Transverse colon (tissue), 4 donors: Measurements from ENCODE around the gene MACROH2A2. TPM values are rescaled to one million over a fixed set of nuclear protein-coding genes. Genes with fewer than 3 reads are reported as not detected.
"Not testable (repeated sequence)": the region's sequence is repeated elsewhere in the genome, so short reads cannot be mapped to it uniquely, and the experiment has no call there.

Experiments used
- DNase-seq: peaks from one replicate; pipeline ENCODE4 v3.0.0-alpha.2; 2019
- H3K27ac ChIP-seq, 4 donors: fragments of 200-600 bp; sonication (generic); 2 replicates each; pipeline ENCODE4 v1.5.1; 2016 to 2018; ENCODE audit warnings: inconsistent platforms in 4 of 4
- H3K27me3 ChIP-seq: fragments of 200-600 bp; sonication (generic); 2 replicates; pipeline ENCODE4 v1.5.1; 2017; ENCODE audit warnings: inconsistent platforms
- H3K36me3 ChIP-seq, 4 donors: fragments of 200-600 bp; sonication (generic); 2 replicates each; pipeline ENCODE4 v1.5.1; 2017 to 2019; ENCODE audit warnings: inconsistent platforms in 4 of 4
- H3K4me1 ChIP-seq, 4 donors: fragments of 200-600 bp; sonication (generic); 2 replicates each; pipeline ENCODE4 v1.5.1; 2017 to 2020; ENCODE audit warnings: inconsistent platforms in 4 of 4
- H3K4me3 ChIP-seq, 4 donors: fragments of 200-600 bp; sonication (generic); 1 replicate in 1 of 4; 2 replicates in 3 of 4; pipeline versions ENCODE4 v1.5.1 to v1.6.1; 2017 to 2019; ENCODE audit warnings: inconsistent platforms in 4 of 4
- H3K9me3 ChIP-seq, 2 donors: fragments of 200-600 bp; sonication (generic); 2 replicates each; pipeline ENCODE4 v1.5.1; 2017 to 2019; ENCODE audit warnings: inconsistent platforms in 2 of 2
- EP300 ChIP-seq: sonication (generic); formaldehyde crosslinking; IDR thresholded peaks from one replicate; pipeline ENCODE4 v1.6.1; 2017; ENCODE audit warnings: antibody characterized with exemption, low read depth
- POLR2A ChIP-seq: fragments of 450-650 bp; IDR thresholded peaks from one replicate; pipeline ENCODE4 v1.6.1; 2016; ENCODE audit warnings: antibody characterized with exemption, mild to moderate bottlenecking, moderate library complexity
- POLR2AphosphoS5 ChIP-seq, 3 donors: sonication (generic); formaldehyde crosslinking; IDR thresholded peaks; one replicate each; pipeline ENCODE4 v1.6.1; 2016; ENCODE audit warnings: antibody characterized with exemption in 3 of 3
- WGBS, 2 donors: methylation state at CpG; one replicate each; pipeline ENCODE4 v1.1.5; 2018; ENCODE audit warnings: low coverage in 1 of 2; 5-methylcytosine and 5-hydroxymethylcytosine counted together
- in situ Hi-C, 4 donors: fragments of 200-750 bp; cut with MboI; loops; one replicate each; pipeline versions ENCODE4 v1.15.0 to v1.15.1; 2017; ENCODE audit warnings: low sequenced_read_pairs in 3 of 4, low pct_ligation_motif_present in 1 of 4, low pct_unique_long_range_greater_than_20kb in 1 of 4
- intact Hi-C: fragments of 100-400 bp; cut with DNase I; formaldehyde crosslinking; loops from one replicate; pipeline ENCODE4 v1.15.1; 2023; ENCODE audit warnings: low total_unique reads
- total RNA-seq, 4 donors: library from RNA; depleted of rRNA; stranded (reverse); fragments of >200 nt; gene quantifications; one replicate each; pipeline ENCODE4 v1.1.0, GENCODE V29; 2016
- TF ChIP-seq, protein P1 (sequence below), 5 experiments: fragments of 200-600 bp in 3 of 5; fragments of 450-650 bp in 2 of 5; sonication (generic) in 3 of 5; IDR thresholded peaks; 1 replicate in 2 of 5; 2 replicates in 3 of 5; pipeline ENCODE4 v1.5.1; 2016 to 2017; ENCODE audit warnings: antibody characterized with exemption in 5 of 5, inconsistent platforms in 3 of 5, mild to moderate bottlenecking in 2 of 5, moderate library complexity in 1 of 5

Gene MACROH2A2
- total RNA-seq, 4 donors from 2014 or later: 1.6 to 8.6 (median 7.8) TPM

- intact Hi-C loops (loop anchor here (5.0 kb wide), 1 partner anchor 971 kb away; no protein-coding TSS in a partner anchor), in situ Hi-C loops (no loop called here)
- peaks cover 0 to 30% (median 12%) of the 10 kb centered on the region in 4 donors for H3K36me3 ChIP-seq
- 84 to 90% methylated on average over 2 to 5 of the region's 5 CpGs for WGBS, 2 donors
- H3K27me3 ChIP-seq: no peaks in the 10 kb centered on the region
- H3K4me3 ChIP-seq: no peak overlapping the region
- no peak for DNase-seq
- TF ChIP-seq, protein P1, sequence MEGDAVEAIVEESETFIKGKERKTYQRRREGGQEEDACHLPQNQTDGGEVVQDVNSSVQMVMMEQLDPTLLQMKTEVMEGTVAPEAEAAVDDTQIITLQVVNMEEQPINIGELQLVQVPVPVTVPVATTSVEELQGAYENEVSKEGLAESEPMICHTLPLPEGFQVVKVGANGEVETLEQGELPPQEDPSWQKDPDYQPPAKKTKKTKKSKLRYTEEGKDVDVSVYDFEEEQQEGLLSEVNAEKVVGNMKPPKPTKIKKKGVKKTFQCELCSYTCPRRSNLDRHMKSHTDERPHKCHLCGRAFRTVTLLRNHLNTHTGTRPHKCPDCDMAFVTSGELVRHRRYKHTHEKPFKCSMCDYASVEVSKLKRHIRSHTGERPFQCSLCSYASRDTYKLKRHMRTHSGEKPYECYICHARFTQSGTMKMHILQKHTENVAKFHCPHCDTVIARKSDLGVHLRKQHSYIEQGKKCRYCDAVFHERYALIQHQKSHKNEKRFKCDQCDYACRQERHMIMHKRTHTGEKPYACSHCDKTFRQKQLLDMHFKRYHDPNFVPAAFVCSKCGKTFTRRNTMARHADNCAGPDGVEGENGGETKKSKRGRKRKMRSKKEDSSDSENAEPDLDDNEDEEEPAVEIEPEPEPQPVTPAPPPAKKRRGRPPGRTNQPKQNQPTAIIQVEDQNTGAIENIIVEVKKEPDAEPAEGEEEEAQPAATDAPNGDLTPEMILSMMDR (IDR thresholded peaks at IDR 0.05): no peak
- no peaks in the 10 kb centered on the region for H3K9me3 ChIP-seq
- peaks cover 13 to 19% (median 17%) of the 10 kb centered on the region in 4 donors for H3K4me1 ChIP-seq
- H3K27ac ChIP-seq: no peak overlapping the region
Measured at GRCh38 chr10:70148516-70148915, 95.9 kb downstream of the MACROH2A2 start.

- 54 to 64% methylated on average over 3 of the region's 3 CpGs for WGBS, 2 donors
- H3K36me3 ChIP-seq: peaks cover 0 to 81% (median 35%) of the 10 kb centered on the region in 4 donors
- no peak for DNase-seq
- H3K4me3 ChIP-seq: no peak overlapping the region
- no peaks in the 10 kb centered on the region for H3K9me3 ChIP-seq
- no peak overlapping the region for H3K27ac ChIP-seq
- in situ Hi-C loops (no loop called here), intact Hi-C loops (no loop called here)
- H3K27me3 ChIP-seq: no peaks in the 10 kb centered on the region
- no peaks in the 10 kb centered on the region for H3K4me1 ChIP-seq
- no peak for TF ChIP-seq POLR2AphosphoS5 (IDR thresholded peaks at IDR 0.05)
- TF ChIP-seq EP300: no peak
Measured at GRCh38 chr10:70155255-70155838, 102.7 kb downstream of the MACROH2A2 start.

DNA sequence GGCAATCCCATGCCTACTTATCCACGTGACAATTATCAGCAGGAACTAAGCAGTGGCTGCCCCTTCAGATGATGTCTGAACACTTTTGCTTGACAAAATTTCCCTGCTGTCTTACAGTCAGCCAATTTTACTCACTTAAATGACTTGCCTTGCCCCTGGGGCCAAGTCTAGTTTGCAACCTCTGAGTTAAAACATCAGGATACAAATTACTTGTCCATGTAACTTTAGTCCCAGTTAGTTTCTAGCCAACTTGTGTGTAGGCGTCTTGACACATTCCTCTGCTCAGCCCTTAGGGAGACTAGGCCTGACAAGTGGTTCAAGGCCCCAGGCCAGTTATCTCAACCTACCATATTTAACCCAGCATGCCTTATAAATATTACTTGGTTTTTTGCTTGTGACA lies 105.5 kb downstream of the MACROH2A2 start:
- H3K27ac ChIP-seq: no peak overlapping the region
- intact Hi-C loops: no loop called here
- no peak for DNase-seq
- no peak overlapping the region for H3K4me3 ChIP-seq
- peaks cover 0 to 59% (median 29%) of the 10 kb centered on the region in 4 donors for H3K36me3 ChIP-seq
- in situ Hi-C loops: no loop called here
- 62 to 63% methylated on average over 1 to 2 of the region's 2 CpGs for WGBS, 2 donors
- peaks cover 0 to 23% (median 1%) of the 10 kb centered on the region in 4 donors for H3K4me1 ChIP-seq
- no peaks in the 10 kb centered on the region for H3K9me3 ChIP-seq
- H3K27me3 ChIP-seq: no peaks in the 10 kb centered on the region
- TF ChIP-seq POLR2A (no peak), EP300 (no peak), POLR2AphosphoS5 (IDR thresholded peaks at IDR 0.05) (no peak)
- TF ChIP-seq, protein P1 (IDR thresholded peaks at IDR 0.05): no peak

- in situ Hi-C loops, H3K9me3 ChIP-seq, H3K27me3 ChIP-seq, intact Hi-C loops, H3K27ac ChIP-seq, H3K4me3 ChIP-seq, DNase-seq: not testable (repeated sequence)
- Histone ChIP-seq H3K36me3 (peaks cover 0 to 52% (median 24%) of the 10 kb centered on the region in 4 donors), H3K4me1 (peaks cover 0 to 35% (median 1%) of the 10 kb centered on the region in 4 donors)
- 83 to 91% methylated on average over 3 of the region's 3 CpGs for WGBS, 2 donors
Measured at GRCh38 chr10:70159366-70159765, 106.7 kb downstream of the MACROH2A2 start.

DNA sequence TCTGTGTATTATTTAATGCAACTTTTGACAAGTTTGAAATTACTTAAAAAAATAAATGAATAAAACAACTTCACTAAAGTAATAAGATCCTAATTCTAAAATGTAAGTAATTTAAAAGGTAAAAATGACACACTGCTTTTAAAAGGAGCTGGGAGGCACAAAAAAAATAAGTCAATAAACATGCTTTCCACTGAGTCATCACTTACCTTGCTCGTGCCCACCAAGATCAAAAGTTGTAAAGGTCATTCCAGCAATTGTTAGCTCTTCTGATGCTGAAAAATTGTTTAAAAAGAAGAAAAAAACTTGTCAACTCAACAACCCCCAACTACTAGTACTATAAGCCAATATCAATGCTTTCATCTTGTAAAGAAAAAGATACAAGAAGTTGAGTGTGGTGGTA lies 108.2 kb downstream of the MACROH2A2 start:
- in situ Hi-C loops (no loop called here), intact Hi-C loops (no loop called here)
- peaks cover 0 to 40% (median 1%) of the 10 kb centered on the region in 4 donors for H3K4me1 ChIP-seq
- H3K9me3 ChIP-seq: no peaks in the 10 kb centered on the region
- no peak overlapping the region for H3K27ac ChIP-seq
- no peak for TF ChIP-seq EP300
- no peak for TF ChIP-seq POLR2AphosphoS5 (IDR thresholded peaks at IDR 0.05)
- TF ChIP-seq, protein P1 (IDR thresholded peaks at IDR 0.05): no peak
- TF ChIP-seq POLR2A: no peak
- WGBS, 2 donors: 17 to 51% methylated on average over 1 of the region's 1 CpG
- H3K36me3 ChIP-seq: peaks cover 0 to 38% (median 17%) of the 10 kb centered on the region in 4 donors
- no peak overlapping the region for H3K4me3 ChIP-seq
- H3K27me3 ChIP-seq: no peaks in the 10 kb centered on the region
- DNase-seq: no peak

Other genes starting within 250 kb of the MACROH2A2 start
- gene AIFM2, start 80.0 kb downstream of the MACROH2A2 start, total RNA-seq: 10 to 100 TPM in 3 of 4 donors, 1 to 10 TPM in 1; 3.8 to 27.0 (median 23.9) TPM
- 10 to 100 TPM; 18.6 to 48.8 (median 21.9) TPM for gene TYSND1, start 93.9 kb downstream of the MACROH2A2 start, total RNA-seq
- 10 to 100 TPM; 35.2 to 93.9 (median 51.3) TPM for gene SAR1A, start 117.7 kb downstream of the MACROH2A2 start, total RNA-seq
- gene PPA1, start 180.6 kb downstream of the MACROH2A2 start, total RNA-seq: 100 to 1,000 TPM in 2 of 4 donors, 10 to 100 TPM in 2; 14.1 to 113 (median 98.4) TPM
- gene NPFFR1, start 231.2 kb downstream of the MACROH2A2 start, total RNA-seq: under 1 TPM in 1 of 4 donors, not detected in 3; 0.16 TPM